Ectodermal cell (in vitro differentiated cells): ENCODE results near the gene PEX10. TPM values are rescaled to one million over a fixed set of nuclear protein-coding genes. Genes with fewer than 3 reads are reported as not detected.
"Not testable (repeated sequence)": the region's sequence is repeated elsewhere in the genome, so short reads cannot be mapped to it uniquely, and the experiment has no call there.

Source experiments
- H3K27ac ChIP-seq: 2 replicates; pipeline ENCODE4 v1.7.0; 2013; ENCODE audit warnings: mild to moderate bottlenecking, low read depth, low read length; ENCODE audit not compliant: insufficient read depth, poor library complexity, severe bottlenecking
- H3K27me3 ChIP-seq: 2 replicates; pipeline ENCODE4 v1.7.0; 2013; ENCODE audit warnings: mild to moderate bottlenecking, low read length; ENCODE audit not compliant: insufficient read depth, control insufficient read depth, poor library complexity, severe bottlenecking
- H3K36me3 ChIP-seq: one replicate; pipeline ENCODE4 v1.7.0; 2013; ENCODE audit warnings: low read length; ENCODE audit not compliant: control insufficient read depth, insufficient read depth
- H3K4me1 ChIP-seq: one replicate; pipeline ENCODE4 v1.7.0; 2013; ENCODE audit warnings: low read length; ENCODE audit not compliant: control insufficient read depth, insufficient read depth
- H3K4me3 ChIP-seq: 2 replicates; pipeline ENCODE4 v1.7.0; 2013; ENCODE audit warnings: low read depth, low read length, control low read depth; ENCODE audit not compliant: insufficient read depth
- H3K9me3 ChIP-seq: 2 replicates; pipeline ENCODE4 v1.7.0; 2013; ENCODE audit warnings: mild to moderate bottlenecking, low read length, moderate library complexity; ENCODE audit not compliant: control insufficient read depth
- WGBS, 2 experiments: methylation state at CpG; one replicate each; pipeline ENCODE4 v1.1.7; 2013; ENCODE audit warnings: missing lambda C conversion rate in 2 of 2; 5-methylcytosine and 5-hydroxymethylcytosine counted together
- polyA plus RNA-seq, 4 experiments: library from polyadenylated mRNA; stranded (reverse); fragments of 50-300 nt; gene quantifications; one replicate each; pipeline ENCODE4 v1.2.3, GENCODE V29; 2013

Gene PEX10
- polyA plus RNA-seq (2013, experiment 1 of 4): 27.9 TPM
- polyA plus RNA-seq (2013, experiment 2 of 4): 27.2 TPM
- 23.1 TPM for polyA plus RNA-seq (2013, experiment 3 of 4)
- 26.9 TPM for polyA plus RNA-seq (2013, experiment 4 of 4)

DNA sequence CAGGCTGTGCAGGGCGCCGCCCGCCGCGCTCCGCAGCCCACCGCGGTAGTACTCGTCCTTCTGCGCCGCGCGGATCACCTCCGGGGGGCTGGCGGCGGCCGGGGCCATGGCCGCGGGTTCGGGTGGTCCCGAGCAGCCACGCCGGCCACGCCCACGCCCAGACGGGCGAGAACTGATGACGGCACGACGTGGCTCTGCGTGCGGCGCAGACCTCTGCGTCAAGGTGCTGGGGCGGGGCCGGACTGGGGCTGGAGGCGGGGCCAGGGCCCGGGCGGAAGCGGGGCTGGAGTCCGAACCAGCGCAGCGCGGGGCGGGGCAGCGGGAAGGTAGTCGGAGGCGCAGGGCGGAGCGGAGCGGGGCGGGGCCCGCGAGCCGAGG lies at the start of gene PEX10:
PEX10 (minus strand) TSS at position 170 of the 378 bp plus-strand sequence; CDS start at position 108, 62 bp downstream.
- H3K27ac ChIP-seq: peak within 1 kb of the TSS; percentile 36
- H3K4me1 ChIP-seq: peaks cover 21% of the 10 kb centered on the region
- peak within 1 kb of the TSS; percentile 91 for H3K4me3 ChIP-seq
- 0% methylated on average over 55 of the region's 55 CpGs for WGBS, 2 experiments
- no peaks in the 10 kb centered on the region for H3K9me3 ChIP-seq
- H3K36me3 ChIP-seq: no peaks in the 10 kb centered on the region
- H3K27me3 ChIP-seq: peaks cover 5% of the 10 kb centered on the region

DNA sequence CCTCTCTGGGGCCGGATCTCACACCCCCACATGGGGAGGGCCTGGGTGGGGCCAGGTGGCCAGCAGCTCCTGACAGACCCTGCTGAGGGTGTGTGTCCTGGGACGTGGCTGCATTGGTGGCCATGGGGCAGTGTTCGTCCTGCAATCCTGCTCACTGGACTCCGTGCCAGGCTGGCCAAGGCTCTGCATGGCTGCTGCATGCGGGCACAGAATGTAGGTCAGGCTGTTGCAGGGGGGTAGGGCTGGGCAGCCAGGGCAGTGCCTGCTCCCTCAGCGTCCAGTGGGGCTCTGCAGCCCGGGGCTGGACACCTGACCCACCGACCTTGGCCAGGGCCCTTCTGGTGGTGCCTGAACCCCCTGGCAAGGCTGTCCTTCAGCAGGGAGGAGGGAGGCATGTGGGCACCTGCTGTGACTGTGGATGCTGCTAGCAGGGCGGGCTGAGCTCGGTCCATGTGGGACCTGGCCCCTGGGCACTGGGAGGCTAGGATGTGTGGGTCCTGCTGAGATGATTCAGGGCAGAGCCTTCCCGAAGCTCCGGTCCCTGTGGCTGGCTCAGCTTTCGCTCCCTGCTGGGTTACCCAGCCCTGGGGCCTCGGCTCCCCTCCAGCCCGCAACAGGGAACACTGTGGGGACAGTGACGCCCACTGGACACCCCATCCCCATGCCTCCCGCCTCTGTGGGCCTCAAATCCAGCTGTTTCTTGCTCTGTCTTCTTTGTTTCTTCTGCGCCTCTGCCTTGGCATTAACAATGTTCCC lies 48.8 kb upstream of the PEX10 start:
- Histone ChIP-seq H3K36me3 (no peaks in the 10 kb centered on the region), H3K4me1 (peaks cover 32% of the 10 kb centered on the region), H3K9me3 (no peaks in the 10 kb centered on the region), H3K27me3 (no peaks in the 10 kb centered on the region), H3K4me3 (no peak overlapping the region), H3K27ac (no peak overlapping the region)
- WGBS, 2 experiments: 85 to 86% methylated on average over 18 of the region's 18 CpGs

DNA sequence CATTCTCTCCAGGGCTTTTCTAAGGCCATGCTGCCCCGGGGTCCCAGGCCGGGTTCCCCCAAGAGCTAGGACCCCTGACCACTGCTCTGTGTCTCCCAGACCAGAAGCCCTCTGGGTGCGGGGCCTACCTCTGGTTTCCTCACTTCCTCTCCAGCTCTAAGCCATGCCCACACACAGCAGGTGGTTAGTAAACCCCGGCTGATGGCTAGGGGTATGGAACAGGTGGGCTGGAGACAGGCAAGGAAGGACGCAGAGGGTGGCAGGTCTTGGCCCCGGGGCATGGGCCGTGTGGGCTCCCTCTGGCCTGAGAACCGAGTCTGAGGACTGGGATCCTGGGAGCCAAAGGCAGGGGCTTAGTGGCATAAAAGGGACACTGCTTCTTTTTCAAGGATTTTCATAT lies 47.8 kb upstream of the PEX10 start:
- H3K4me3 ChIP-seq: no peak overlapping the region
- H3K4me1 ChIP-seq: peaks cover 27% of the 10 kb centered on the region
- H3K36me3 ChIP-seq: no peaks in the 10 kb centered on the region
- no peaks in the 10 kb centered on the region for H3K27me3 ChIP-seq
- 86 to 88% methylated on average over 8 of the region's 8 CpGs for WGBS, 2 experiments
- no peak overlapping the region for H3K27ac ChIP-seq
- H3K9me3 ChIP-seq: no peaks in the 10 kb centered on the region

DNA sequence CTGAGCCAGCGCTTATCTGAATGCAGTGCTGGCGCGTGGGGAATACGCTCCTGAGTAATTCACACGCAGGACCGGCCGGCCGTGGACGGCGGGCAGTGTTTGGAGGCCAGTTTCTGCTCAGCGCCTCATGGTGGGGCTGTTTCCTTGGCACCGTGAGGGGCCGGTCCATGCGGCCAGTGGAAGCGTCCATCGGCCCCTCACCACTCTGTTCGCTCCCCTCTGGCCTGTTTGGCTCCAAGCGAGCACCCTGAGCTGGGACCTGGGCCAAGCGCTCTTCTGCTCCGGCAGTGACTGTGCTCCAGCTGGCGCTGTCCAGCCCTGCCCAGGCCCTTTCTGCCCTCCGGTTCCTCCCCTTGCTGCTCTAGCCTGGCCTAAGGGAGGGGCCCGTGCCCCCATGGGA lies 47.4 kb upstream of the PEX10 start:
- Histone ChIP-seq H3K36me3 (no peaks in the 10 kb centered on the region), H3K27ac (no peak overlapping the region), H3K9me3 (no peaks in the 10 kb centered on the region), H3K27me3 (no peaks in the 10 kb centered on the region), H3K4me1 (peaks cover 27% of the 10 kb centered on the region), H3K4me3 (no peak overlapping the region)
- WGBS, 2 experiments: 87 to 88% methylated on average over 23 of the region's 23 CpGs

DNA sequence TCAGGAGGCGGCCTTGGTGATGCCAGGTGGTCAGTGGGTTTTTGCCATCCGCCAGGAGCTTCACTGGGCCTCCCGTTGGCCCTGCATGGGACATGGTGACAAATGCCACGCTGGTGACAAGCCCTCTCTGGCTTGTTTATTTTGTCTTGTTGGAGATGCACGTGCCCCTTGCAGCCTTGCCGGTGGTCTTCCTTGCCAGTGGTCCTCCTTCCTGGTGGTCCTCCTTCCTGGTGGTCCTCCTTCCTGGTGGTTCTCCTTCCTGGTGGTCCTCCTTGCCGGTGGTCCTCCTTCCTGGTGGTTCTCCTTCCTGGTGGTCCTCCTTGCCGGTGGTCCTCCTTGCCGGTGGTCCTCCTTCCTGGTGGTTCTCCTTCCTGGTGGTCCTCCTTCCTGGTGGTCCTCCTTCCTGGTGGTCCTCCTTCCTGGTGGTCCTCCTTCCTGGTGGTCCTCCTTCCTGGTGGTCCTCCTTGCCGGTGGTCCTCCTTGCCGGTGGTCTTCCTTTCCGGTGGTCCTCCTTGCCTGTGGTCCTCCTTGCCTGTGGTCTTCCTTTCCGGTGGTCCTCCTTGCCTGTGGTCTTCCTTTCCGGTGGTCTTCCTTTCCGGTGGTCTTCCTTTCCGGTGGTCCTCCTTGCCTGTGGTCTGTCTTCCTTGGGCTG lies 46.9 kb upstream of the PEX10 start:
- WGBS, 2 experiments: 86 to 91% methylated on average over 16 of the region's 16 CpGs
- H3K27me3 ChIP-seq, H3K9me3 ChIP-seq, H3K36me3 ChIP-seq, H3K27ac ChIP-seq, H3K4me3 ChIP-seq: not testable (repeated sequence)
- peaks cover 27% of the 10 kb centered on the region for H3K4me1 ChIP-seq

DNA sequence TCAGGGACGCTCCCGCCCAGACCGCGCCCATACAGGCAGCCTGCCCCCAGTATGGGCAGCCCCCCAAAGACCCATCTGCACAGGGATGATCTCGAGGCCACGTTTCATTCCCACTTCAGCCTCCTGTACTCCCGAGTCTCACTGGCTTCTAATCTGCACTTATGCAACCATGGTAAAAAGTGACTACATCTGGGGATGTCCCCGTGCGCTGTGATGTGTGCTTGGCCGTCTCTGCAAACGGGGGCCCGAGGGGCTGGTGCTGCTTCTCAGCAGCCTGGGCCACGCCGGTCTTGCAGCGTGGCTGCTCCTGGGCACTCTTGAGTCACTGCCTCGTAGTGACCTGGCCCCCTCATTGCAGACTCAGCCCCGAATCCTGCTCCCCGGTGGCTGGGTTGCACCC lies 46.3 kb upstream of the PEX10 start:
- 94 to 95% methylated on average over 18 of the region's 18 CpGs for WGBS, 2 experiments
- Histone ChIP-seq H3K27ac (no peak overlapping the region), H3K27me3 (no peaks in the 10 kb centered on the region), H3K4me1 (peaks cover 26% of the 10 kb centered on the region), H3K4me3 (no peak overlapping the region), H3K36me3 (no peaks in the 10 kb centered on the region), H3K9me3 (no peaks in the 10 kb centered on the region)

DNA sequence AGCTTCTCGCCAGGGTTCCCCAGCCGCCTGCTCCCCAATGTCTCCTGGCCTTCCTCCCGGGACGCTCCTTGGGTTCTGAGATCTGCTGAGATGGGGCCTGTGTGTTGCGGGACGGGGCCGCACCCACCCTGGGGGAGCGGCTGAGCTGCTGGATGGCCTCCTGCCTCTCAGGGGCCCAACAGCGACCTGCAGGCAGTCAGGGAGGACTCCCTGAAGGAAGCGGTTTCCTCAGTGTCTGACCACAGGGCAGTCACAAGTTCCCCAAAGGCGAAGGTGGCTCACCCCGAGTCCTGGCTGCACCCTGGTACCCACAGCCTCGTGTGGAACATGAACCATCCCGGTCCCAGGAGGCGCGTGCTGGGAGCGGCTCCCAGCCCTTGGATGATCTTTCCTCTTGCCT lies 45.1 kb upstream of the PEX10 start:
- H3K4me1 ChIP-seq: peaks cover 23% of the 10 kb centered on the region
- no peaks in the 10 kb centered on the region for H3K27me3 ChIP-seq
- H3K9me3 ChIP-seq: no peaks in the 10 kb centered on the region

DNA sequence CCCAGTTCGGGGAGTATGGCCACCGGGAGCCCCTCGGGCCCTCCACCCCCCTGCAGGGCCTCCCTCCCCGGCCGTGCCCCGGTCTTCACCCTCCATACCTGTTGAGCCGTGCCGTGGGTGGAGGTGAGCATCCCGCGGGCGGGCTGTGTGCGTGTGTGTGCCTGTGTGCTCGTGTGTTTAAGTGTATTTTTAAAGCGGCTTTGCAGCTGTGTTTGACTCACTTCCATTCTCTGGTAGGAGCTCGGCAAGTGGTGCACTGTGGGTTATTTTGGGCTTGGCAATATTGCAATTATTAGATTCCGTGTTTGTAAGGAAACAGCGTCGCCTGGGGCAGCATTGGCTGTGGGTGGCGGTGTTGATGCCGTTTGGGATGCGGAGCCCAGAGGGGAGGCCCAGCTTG lies 43.4 kb upstream of the PEX10 start:
- H3K27ac ChIP-seq: no peak overlapping the region
- H3K36me3 ChIP-seq: no peaks in the 10 kb centered on the region
- no peak overlapping the region for H3K4me3 ChIP-seq
- no peaks in the 10 kb centered on the region for H3K27me3 ChIP-seq
- 90 to 91% methylated on average over 21 of the region's 21 CpGs for WGBS, 2 experiments
- peaks cover 25% of the 10 kb centered on the region for H3K4me1 ChIP-seq
- no peaks in the 10 kb centered on the region for H3K9me3 ChIP-seq

More for the DNA sequence above, 45.1 kb upstream of the PEX10 start:
- no peaks in the 10 kb centered on the region for H3K36me3 ChIP-seq
- H3K27ac ChIP-seq: no peak overlapping the region
- H3K4me3 ChIP-seq: no peak overlapping the region
- 92 to 93% methylated on average over 17 of the region's 17 CpGs for WGBS, 2 experiments

DNA sequence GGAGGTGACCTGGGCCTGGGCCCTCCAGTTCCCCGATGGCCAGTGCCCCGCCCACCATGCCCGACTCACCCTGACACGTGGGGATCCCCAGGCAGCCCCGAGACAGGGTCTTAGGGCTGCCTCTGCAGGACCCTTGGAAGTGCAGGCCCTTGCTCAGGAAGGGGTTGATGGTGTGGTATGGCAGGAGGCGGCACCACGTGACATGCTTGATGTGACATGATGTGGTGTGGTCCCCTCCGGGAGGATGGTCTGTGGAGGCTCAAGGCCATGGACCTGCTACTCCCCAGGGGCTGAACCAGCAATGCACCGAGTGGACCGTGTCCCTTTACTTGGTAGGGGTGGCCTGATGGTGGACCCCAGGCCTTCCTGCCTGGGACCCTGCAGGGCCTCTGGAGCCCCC lies 41.9 kb upstream of the PEX10 start:
- no peak overlapping the region for H3K27ac ChIP-seq
- H3K9me3 ChIP-seq: no peaks in the 10 kb centered on the region
- no peak overlapping the region for H3K4me3 ChIP-seq
- 90 to 93% methylated on average over 10 of the region's 10 CpGs for WGBS, 2 experiments
- H3K36me3 ChIP-seq: no peaks in the 10 kb centered on the region
- H3K4me1 ChIP-seq: peaks cover 29% of the 10 kb centered on the region
- H3K27me3 ChIP-seq: no peaks in the 10 kb centered on the region

DNA sequence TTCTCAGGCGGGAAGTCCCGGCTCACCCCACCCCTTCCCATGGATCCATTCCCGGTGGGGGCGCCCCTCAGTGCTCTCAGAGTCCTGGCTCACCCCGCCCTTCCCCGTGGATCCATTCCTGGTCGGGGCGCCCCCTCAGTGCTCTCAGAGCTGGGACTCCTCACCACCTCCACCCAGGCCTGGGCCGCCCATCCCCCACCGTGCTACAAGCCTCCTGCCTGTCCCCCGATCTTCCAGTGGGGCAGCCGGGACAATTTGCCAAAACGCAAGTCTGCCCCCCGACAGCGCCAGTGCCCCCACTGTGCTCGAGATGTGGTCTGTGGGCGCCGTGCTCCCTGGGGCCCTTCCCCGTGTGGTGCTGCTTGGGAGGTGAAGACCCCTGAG lies 40.6 kb upstream of the PEX10 start:
- Histone ChIP-seq H3K27me3 (no peaks in the 10 kb centered on the region), H3K27ac (no peak overlapping the region), H3K36me3 (no peaks in the 10 kb centered on the region), H3K9me3 (no peaks in the 10 kb centered on the region), H3K4me3 (no peak overlapping the region), H3K4me1 (peaks cover 37% of the 10 kb centered on the region)
- 90 to 91% methylated on average over 19 of the region's 19 CpGs for WGBS, 2 experiments
